ENCODE measurements around the gene PLCD3.

Gene PLCD3

GRCh38 chr17:45137561-45138305 lies 5.4 kb upstream of the PLCD3 start:
- no peak for TF ChIP-seq CTCF (IDR thresholded peaks at IDR 0.05; ENCODE audit: low read depth, low read length, missing control alignments)
- DNase-seq (ENCODE audit: extremely low read depth, low read depth): no peak
- no peak overlapping the region for H3K4me3 ChIP-seq (replicated peaks; ENCODE audit: low read depth, low read length)

GRCh38 chr17:45136846-45137560 lies 4.7 kb upstream of the PLCD3 start:
- TF ChIP-seq CTCF (IDR thresholded peaks at IDR 0.05; ENCODE audit: low read depth, low read length, missing control alignments): no peak
- no peak overlapping the region for H3K4me3 ChIP-seq (replicated peaks; ENCODE audit: low read depth, low read length)

DNA sequence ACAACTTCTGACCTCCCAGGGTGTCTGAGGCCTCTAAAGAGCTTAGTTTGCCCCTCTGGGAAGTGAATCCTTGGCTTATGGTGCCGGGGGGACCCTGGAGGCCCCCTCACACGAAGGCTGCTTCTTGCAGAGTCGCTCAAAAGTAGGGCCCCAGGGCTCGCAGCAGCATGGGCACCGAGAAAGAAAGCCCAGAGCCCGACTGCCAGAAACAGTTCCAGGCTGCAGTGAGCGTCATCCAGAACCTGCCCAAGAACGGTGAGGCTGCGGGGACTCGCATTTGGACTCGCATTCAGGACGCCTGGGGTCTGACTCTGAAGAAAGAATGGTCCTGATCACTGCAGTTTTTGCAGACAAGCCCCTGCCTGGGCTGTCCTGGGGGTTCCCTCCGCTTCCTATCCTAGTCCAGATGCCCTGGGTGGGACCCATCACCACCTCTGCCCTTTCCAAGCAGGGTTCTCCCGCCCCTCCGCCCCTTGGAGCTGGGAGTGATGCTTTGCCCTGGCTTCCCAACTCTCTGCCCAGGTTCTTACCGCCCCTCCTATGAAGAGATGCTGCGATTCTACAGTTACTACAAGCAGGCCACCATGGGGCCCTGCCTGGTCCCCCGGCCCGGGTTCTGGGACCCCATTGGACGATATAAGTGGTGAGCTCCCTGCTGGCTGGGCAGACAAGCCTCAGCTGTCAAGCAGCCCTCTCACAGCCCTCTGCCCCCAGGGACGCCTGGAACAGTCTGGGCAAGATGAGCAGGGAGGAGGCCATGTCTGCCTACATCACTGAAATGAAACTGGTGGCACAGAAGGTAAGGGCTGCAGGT lies 3.9 kb upstream of the PLCD3 start:
- TF ChIP-seq CTCF (IDR thresholded peaks at IDR 0.05; ENCODE audit: low read depth, low read length, missing control alignments): no peak
- no peak for DNase-seq (ENCODE audit: extremely low read depth, low read depth)
- peak overlapping the region; percentile 54 for H3K4me3 ChIP-seq (replicated peaks; ENCODE audit: low read depth, low read length)

More at GRCh38 chr17:45136846-45137560, 4.7 kb upstream of the PLCD3 start:
- no peak for DNase-seq (ENCODE audit: extremely low read depth, low read depth)

DNA sequence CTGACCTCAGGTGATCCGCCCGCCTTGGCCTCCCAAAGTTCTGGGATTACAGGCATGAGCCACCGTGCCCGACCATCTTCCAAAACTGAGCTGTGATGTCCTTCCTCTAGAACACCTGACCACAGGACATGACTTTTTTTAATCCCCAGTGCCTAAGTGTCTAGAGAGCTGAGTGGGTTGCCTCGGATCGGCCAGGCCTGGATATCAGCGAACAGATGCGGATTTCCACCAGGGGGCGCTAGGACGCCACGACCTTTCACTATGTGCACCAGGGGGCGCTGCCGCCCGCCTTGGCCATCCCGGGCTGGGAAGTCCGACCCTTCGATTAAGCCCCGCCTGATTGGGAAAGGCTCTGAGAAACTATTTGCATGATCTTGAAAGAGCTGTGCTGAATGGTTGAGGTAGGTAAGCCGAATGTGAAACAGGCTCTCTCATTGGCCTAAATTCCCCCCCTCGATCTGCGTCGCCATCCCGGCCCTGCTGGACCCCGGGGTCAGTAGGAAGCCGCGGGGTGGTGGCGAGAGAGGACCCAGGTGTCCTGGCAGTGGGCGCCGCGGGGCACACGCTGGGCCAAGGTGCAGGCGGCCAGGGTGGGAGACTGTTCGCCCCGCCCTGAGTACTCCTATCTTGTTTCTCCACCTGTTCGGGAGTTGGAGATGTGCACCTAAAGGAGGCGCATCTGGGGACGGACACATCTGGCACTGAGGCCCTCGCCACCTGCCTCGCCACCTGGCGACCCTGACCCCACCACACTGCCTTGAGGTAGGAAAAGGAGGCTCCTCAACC lies 3.1 kb upstream of the PLCD3 start, which contains the start of gene ACBD4:
Gene ACBD4, plus strand, starts transcription at position 496 of the 786 bp plus-strand sequence. CDS start 458 bp downstream, outside the sequence.
- peak within 1 kb of the TSS; percentile 54 for H3K4me3 ChIP-seq (replicated peaks; ENCODE audit: low read depth, low read length)
- DNase-seq (ENCODE audit: extremely low read depth, low read depth): peak; percentile 95
- peak; percentile 100 for TF ChIP-seq CTCF (IDR thresholded peaks at IDR 0.05; ENCODE audit: low read depth, low read length, missing control alignments)

GRCh38 chr17:45132572-45133463 lies 503 bp upstream of the PLCD3 start:
- peak overlapping the region; percentile 81 for H3K4me3 ChIP-seq (replicated peaks; ENCODE audit: low read depth, low read length)
- no peak for DNase-seq (ENCODE audit: extremely low read depth, low read depth)
- TF ChIP-seq CTCF (IDR thresholded peaks at IDR 0.05; ENCODE audit: low read depth, low read length, missing control alignments): peak; percentile 73

Measured in HFF-Myc (cell line).